Gastroesophageal sphincter (tissue), 3 donors: ENCODE data around the gene PSMA3.

Source experiments
- CTCF ChIP-seq, 4 experiments: fragments of 200-600 bp in 2 of 4; fragments of 450-650 bp in 2 of 4; sonication (generic) in 1 of 4; IDR thresholded peaks; one replicate each; pipeline ENCODE4 v1.5.1; 2017 to 2019; ENCODE audit warnings: antibody characterized with exemption in 4 of 4, mild to moderate bottlenecking in 2 of 4, moderate library complexity in 2 of 4
- POLR2A ChIP-seq, 2 donors: fragments of 450-650 bp; IDR thresholded peaks; one replicate each; pipeline ENCODE4 v1.6.1; 2017; ENCODE audit warnings: antibody characterized with exemption in 2 of 2, mild to moderate bottlenecking in 2 of 2, moderate library complexity in 1 of 2
- POLR2AphosphoS5 ChIP-seq: sonication (generic); formaldehyde crosslinking; IDR thresholded peaks from one replicate; pipeline ENCODE4 v1.6.1; 2017; ENCODE audit warnings: antibody characterized with exemption

GRCh38 chr14:58299401-58300330 is 55.0 kb downstream of the PSMA3 start:
- TF ChIP-seq CTCF (IDR thresholded peaks at IDR 0.05) (no peak), POLR2AphosphoS5 (no peak), POLR2A (IDR thresholded peaks at IDR 0.05) (no peak)
